Loucy (cell line): ENCODE data around the gene SMAD3.
A peak's percentile ranks its signal among the peaks of the same experiment; 100 is the strongest.

Experiments used
- H2AFZ ChIP-seq: fragments of 200-600 bp; sonication (generic); 2 replicates; pipeline ENCODE4 v1.6.0; 2016; ENCODE audit warnings: antibody characterized with exemption, mild to moderate bottlenecking, low read length, moderate library complexity
- H3F3A ChIP-seq: fragments of 200-600 bp; 2 replicates; pipeline ENCODE4 v1.6.0; 2016; ENCODE audit warnings: antibody characterized with exemption, low read depth, mild to moderate bottlenecking
- H3K27me3 ChIP-seq: fragments of 200-600 bp; sonication (generic); 2 replicates; pipeline ENCODE4 v1.6.1; 2014; ENCODE audit warnings: low read length, mild to moderate bottlenecking; ENCODE audit not compliant: insufficient read depth, poor library complexity, severe bottlenecking
- H3K36me3 ChIP-seq: fragments of 200-600 bp; sonication (generic); 2 replicates; pipeline ENCODE4 v1.6.1; 2016; ENCODE audit warnings: low read length; ENCODE audit not compliant: insufficient read depth
- H3K4me1 ChIP-seq: fragments of 200-600 bp; sonication (generic); 2 replicates; pipeline ENCODE4 v1.5.1; 2014; ENCODE audit warnings: low read length, mild to moderate bottlenecking; ENCODE audit not compliant: insufficient read depth, poor library complexity, severe bottlenecking
- H3K4me2 ChIP-seq: fragments of 200-600 bp; sonication (generic); 2 replicates; pipeline ENCODE4 v1.6.0; 2014; ENCODE audit warnings: antibody characterized with exemption, low read length, low read depth, mild to moderate bottlenecking; ENCODE audit not compliant: poor library complexity, severe bottlenecking
- H3K4me3 ChIP-seq: fragments of 200-600 bp; sonication (generic); 2 replicates; pipeline ENCODE4 v1.5.1; 2014; ENCODE audit warnings: low read length, mild to moderate bottlenecking, mixed read lengths; ENCODE audit not compliant: poor library complexity, severe bottlenecking
- H3K79me2 ChIP-seq: fragments of 200-600 bp; sonication (generic); 2 replicates; pipeline ENCODE4 v1.6.1; 2014; ENCODE audit warnings: low read length; ENCODE audit not compliant: insufficient read depth
- H3K9ac ChIP-seq: fragments of 200-600 bp; sonication (generic); 2 replicates; pipeline ENCODE4 v1.6.0; 2014; ENCODE audit warnings: mild to moderate bottlenecking, low read depth, low read length, moderate library complexity; ENCODE audit not compliant: poor library complexity, severe bottlenecking
- H3K9me2 ChIP-seq: fragments of 200-600 bp; sonication (generic); replicated peaks from 2 replicates; pipeline ENCODE4 v1.6.1; 2016; ENCODE audit warnings: low read depth, low read length, mixed read lengths
- H3K9me3 ChIP-seq: fragments of 200-600 bp; sonication (generic); 2 replicates; pipeline ENCODE4 v1.6.1; 2014; ENCODE audit warnings: mild to moderate bottlenecking, antibody characterized with exemption, low read length, low read depth; ENCODE audit not compliant: insufficient read depth
- H4K20me1 ChIP-seq: fragments of 200-600 bp; sonication (generic); 2 replicates; pipeline ENCODE4 v1.6.0; 2014; ENCODE audit warnings: antibody characterized with exemption, low read length, mild to moderate bottlenecking; ENCODE audit not compliant: insufficient read depth, poor library complexity, severe bottlenecking
- EZH2phosphoT487 ChIP-seq: fragments of 200-600 bp; IDR thresholded peaks from 2 replicates; pipeline ENCODE4 v1.6.1; 2018; ENCODE audit warnings: antibody characterized with exemption, mild to moderate bottlenecking, moderate library complexity, borderline replicate concordance
- TF ChIP-seq, protein P1 (sequence below): fragments of 200-600 bp; sonication (generic); conservative IDR thresholded peaks from 2 replicates; pipeline ENCODE4 v1.5.1; 2014; ENCODE audit warnings: mild to moderate bottlenecking, antibody characterized with exemption, low read length

The SMAD3 gene

DNA sequence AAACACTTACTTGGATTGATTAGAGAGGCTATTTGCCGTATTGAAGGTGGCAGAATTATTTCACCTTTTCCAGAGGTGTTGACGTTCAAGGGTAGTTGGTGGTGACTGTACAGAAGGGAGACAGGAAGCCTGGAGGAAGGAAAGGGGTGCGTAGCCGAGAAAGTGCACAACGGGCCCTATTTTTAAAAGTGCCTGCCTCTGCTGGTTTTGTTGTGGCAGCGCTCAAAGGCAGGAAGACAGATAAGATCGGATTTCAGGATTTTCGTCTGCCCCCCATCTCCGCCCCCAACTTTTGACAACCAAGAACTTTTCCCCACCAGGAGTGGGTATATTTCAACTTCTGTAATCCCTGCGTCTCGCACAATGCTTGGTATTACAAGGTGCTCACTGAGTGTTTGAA, 38.5 kb downstream of the SMAD3 start:
- no peaks in the 10 kb centered on the region for H3K9me3 ChIP-seq
- peaks cover 29% of the 10 kb centered on the region for H4K20me1 ChIP-seq
- H3K27me3 ChIP-seq, result no peaks in the 10 kb centered on the region
- no peaks in the 10 kb centered on the region for H3K9me2 ChIP-seq
- H3F3A ChIP-seq, result no peaks in the 10 kb centered on the region
- peak overlapping the region; percentile 66 for H3K9ac ChIP-seq
- TF ChIP-seq, protein P1, sequence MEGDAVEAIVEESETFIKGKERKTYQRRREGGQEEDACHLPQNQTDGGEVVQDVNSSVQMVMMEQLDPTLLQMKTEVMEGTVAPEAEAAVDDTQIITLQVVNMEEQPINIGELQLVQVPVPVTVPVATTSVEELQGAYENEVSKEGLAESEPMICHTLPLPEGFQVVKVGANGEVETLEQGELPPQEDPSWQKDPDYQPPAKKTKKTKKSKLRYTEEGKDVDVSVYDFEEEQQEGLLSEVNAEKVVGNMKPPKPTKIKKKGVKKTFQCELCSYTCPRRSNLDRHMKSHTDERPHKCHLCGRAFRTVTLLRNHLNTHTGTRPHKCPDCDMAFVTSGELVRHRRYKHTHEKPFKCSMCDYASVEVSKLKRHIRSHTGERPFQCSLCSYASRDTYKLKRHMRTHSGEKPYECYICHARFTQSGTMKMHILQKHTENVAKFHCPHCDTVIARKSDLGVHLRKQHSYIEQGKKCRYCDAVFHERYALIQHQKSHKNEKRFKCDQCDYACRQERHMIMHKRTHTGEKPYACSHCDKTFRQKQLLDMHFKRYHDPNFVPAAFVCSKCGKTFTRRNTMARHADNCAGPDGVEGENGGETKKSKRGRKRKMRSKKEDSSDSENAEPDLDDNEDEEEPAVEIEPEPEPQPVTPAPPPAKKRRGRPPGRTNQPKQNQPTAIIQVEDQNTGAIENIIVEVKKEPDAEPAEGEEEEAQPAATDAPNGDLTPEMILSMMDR, result no peak
- TF ChIP-seq EZH2phosphoT487, result no peak
- peaks cover 10% of the 10 kb centered on the region; the same call in 1 of the 2 replicates for H3K36me3 ChIP-seq
- H3K4me1 ChIP-seq, result peaks cover 91% of the 10 kb centered on the region
- peaks cover 97% of the 10 kb centered on the region for H3K79me2 ChIP-seq
- no peak overlapping the region for H2AFZ ChIP-seq
- H3K4me2 ChIP-seq, result peak overlapping the region; percentile 90
- H3K4me3 ChIP-seq, result peak overlapping the region; percentile 65

DNA sequence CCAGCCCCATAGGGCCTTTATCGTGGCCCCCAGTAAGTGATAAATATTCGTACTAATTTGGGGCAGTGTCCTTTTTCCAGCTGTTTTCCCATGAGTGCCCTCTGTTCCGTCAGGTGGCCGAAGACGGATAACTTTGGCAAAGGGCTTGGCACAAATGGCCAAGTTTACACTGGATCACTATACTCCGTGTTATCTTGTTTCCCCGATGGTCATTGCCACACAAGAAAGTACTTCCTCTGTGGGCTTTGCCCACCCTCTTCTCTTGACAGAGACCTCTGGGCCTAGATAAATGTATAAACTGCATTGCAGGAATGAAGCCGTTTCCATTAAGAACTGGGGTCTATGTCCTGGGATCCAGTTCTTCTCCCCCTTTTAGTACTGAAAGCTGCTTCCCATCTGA, 39.1 kb downstream of the SMAD3 start:
- TF ChIP-seq, protein P1, result no peak
- no peak for TF ChIP-seq EZH2phosphoT487
- H3K27me3 ChIP-seq, result no peaks in the 10 kb centered on the region
- peaks cover 97% of the 10 kb centered on the region for H3K79me2 ChIP-seq
- no peak overlapping the region for H2AFZ ChIP-seq
- H3K4me1 ChIP-seq, result peaks cover 90% of the 10 kb centered on the region
- H3K36me3 ChIP-seq, result peaks cover 5% of the 10 kb centered on the region; the same call in 1 of the 2 replicates
- H3K4me3 ChIP-seq, result peak overlapping the region; percentile 65
- no peaks in the 10 kb centered on the region for H3F3A ChIP-seq
- H3K4me2 ChIP-seq, result peak overlapping the region; percentile 90
- H3K9me3 ChIP-seq, result no peaks in the 10 kb centered on the region
- peaks cover 36% of the 10 kb centered on the region for H4K20me1 ChIP-seq
- H3K9me2 ChIP-seq, result no peaks in the 10 kb centered on the region
- peak overlapping the region; percentile 66 for H3K9ac ChIP-seq

DNA sequence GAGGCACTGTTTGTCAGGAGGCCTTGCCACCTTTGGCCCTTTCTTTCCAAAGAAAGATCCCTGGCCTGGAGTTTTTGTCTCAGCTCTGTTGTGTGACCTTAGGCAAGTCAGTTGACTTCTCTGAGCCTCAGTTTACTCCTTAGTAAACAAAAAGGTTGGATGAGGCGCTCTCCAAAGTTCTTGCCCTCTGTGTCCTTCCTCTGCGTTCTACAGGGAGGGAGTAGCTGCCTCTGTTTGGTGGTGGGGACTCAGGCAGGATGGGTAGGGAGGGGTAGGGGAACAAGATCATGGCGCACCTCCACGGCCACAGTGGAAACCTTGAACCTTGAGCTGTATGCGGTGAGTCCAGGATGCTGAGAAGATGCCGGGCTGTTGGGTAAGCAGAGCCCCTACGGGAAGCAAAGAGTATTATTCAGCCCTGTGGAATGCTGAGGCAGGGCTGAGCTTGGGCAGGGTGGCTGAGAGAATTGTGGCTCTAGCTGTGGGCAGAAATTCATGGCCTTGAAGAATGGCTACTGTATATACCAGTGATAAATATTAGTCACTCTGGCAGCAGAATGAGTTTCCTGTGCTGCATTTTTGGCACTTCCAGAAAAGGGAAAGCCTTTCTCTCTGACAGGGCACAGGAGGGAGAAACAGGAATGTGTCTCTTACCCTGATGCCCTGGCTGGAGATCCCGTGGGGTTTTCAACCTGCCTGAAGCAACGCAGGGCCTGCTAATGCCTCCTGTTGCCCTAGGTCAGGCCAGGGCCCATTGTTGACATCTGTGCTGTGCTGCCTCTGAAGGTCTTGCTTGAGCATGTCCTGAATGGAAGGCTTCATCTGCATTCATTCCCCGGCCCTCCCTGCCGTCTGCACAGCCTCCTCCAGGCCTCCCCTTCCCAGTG, 39.9 kb downstream of the SMAD3 start:
- TF ChIP-seq, protein P1, result no peak
- TF ChIP-seq EZH2phosphoT487, result no peak
- Histone ChIP-seq H3K36me3 (peaks cover 5% of the 10 kb centered on the region; the same call in 1 of the 2 replicates), H3K4me1 (peaks cover 95% of the 10 kb centered on the region), H3K79me2 (peaks cover 97% of the 10 kb centered on the region), H4K20me1 (peaks cover 44% of the 10 kb centered on the region), H3K9me3 (no peaks in the 10 kb centered on the region), H3K27me3 (no peaks in the 10 kb centered on the region), H3K9me2 (no peaks in the 10 kb centered on the region), H3K4me2 (peak overlapping the region; percentile 90), H3K4me3 (peak overlapping the region; percentile 65), H3K9ac (peak overlapping the region; percentile 66), H3F3A (no peaks in the 10 kb centered on the region), H2AFZ (no peak overlapping the region)
